CD4-positive, alpha-beta T cell (primary cell): Measurements from ENCODE around the gene NFRKB. TPM values are rescaled to one million over a fixed set of nuclear protein-coding genes. Genes with fewer than 3 reads are reported as not detected.

Experiments used
- ATAC-seq: fragments of 200-7000 bp; cut with Tn5 transposase; one replicate; pipeline ENCODE4 v1.10.0; 2022; ENCODE audit warnings: mild to moderate bottlenecking; ENCODE audit not compliant: poor library complexity
- CTCF ChIA-PET: fragments of 350-600 bp; sonication (Branson Sonifier 250); formaldehyde crosslinking; loops from one replicate; lab custom pipeline; 2021; ENCODE audit warnings: antibody characterized with exemption, inconsistent platforms; lab: Charles Lee
- POLR2A ChIA-PET: fragments of 350-600 bp; sonication (Branson Sonifier 250); formaldehyde crosslinking; loops from one replicate; lab custom pipeline; 2021; ENCODE audit warnings: antibody characterized with exemption, inconsistent platforms; lab: Charles Lee
- DNase-seq, 14 experiments: peaks; one replicate each; pipeline ENCODE4 v3.0.0-alpha.2; 2013 to 2020; ENCODE audit warnings: mixed read lengths in 2 of 14
- H3K27ac ChIP-seq, 2 donors: one replicate each; pipeline versions ENCODE4 v1.5.1 to v1.7.0; 2013; ENCODE audit warnings: low read length in 2 of 2, low read depth in 1 of 2, mild to moderate bottlenecking in 1 of 2
- H3K27me3 ChIP-seq, 2 experiments: 1 replicate in 1 of 2; 2 replicates in 1 of 2; pipeline versions ENCODE4 v1.6.1 to v1.7.0; 2013; ENCODE audit warnings: low read length in 2 of 2, control low read depth in 1 of 2, mild to moderate bottlenecking in 1 of 2, moderate library complexity in 1 of 2; ENCODE audit not compliant: insufficient read depth in 2 of 2, control insufficient read depth in 1 of 2
- H3K36me3 ChIP-seq: one replicate; pipeline ENCODE4 v1.6.1; 2013; ENCODE audit warnings: low read length, control low read depth; ENCODE audit not compliant: insufficient read depth
- H3K4me1 ChIP-seq: one replicate; pipeline ENCODE4 v1.6.1; 2013; ENCODE audit warnings: low read length, control low read depth; ENCODE audit not compliant: insufficient read depth
- H3K4me3 ChIP-seq: one replicate; pipeline ENCODE4 v1.5.1; 2013; ENCODE audit warnings: mild to moderate bottlenecking, low read length, moderate library complexity
- H3K9me3 ChIP-seq, 2 experiments: 1 replicate in 1 of 2; 2 replicates in 1 of 2; pipeline versions ENCODE4 v1.6.1 to v1.7.0; 2013; ENCODE audit warnings: low read length in 2 of 2, mild to moderate bottlenecking in 2 of 2, control low read depth in 1 of 2, moderate library complexity in 1 of 2; ENCODE audit not compliant: control insufficient read depth in 1 of 2, insufficient read depth in 1 of 2
- H3K27ac Mint-ChIP-seq: one replicate; pipeline ENCODE4 v1.8.0; 2020; ENCODE audit warnings: mixed read lengths
- H3K27me3 Mint-ChIP-seq: one replicate; pipeline ENCODE4 v1.8.0; 2021; ENCODE audit warnings: mixed read lengths
- H3K36me3 Mint-ChIP-seq: one replicate; pipeline ENCODE4 v1.8.0; 2021; ENCODE audit warnings: low read depth, mixed read lengths
- H3K4me1 Mint-ChIP-seq: one replicate; pipeline ENCODE4 v1.8.0; 2021; ENCODE audit warnings: low read depth, mixed read lengths
- H3K4me3 Mint-ChIP-seq: one replicate; pipeline ENCODE4 v1.8.0; 2020; ENCODE audit warnings: mild to moderate bottlenecking, mixed read lengths
- H3K9me3 Mint-ChIP-seq: one replicate; pipeline ENCODE4 v1.8.0; 2020; ENCODE audit warnings: mixed read lengths
- intact Hi-C, 2 experiments: fragments of 100-400 bp; cut with DNase I in 1 of 2; cut with micrococcal nuclease in 1 of 2; formaldehyde crosslinking; loops; one replicate each; pipeline versions ENCODE4 v1.15.1 to v1.9.0; 2023 to 2025; cut with DNase I, micrococcal nuclease
- total RNA-seq, 174 experiments: library from RNA in 2 of 174; stranded (reverse) in 2 of 174; gene quantifications; one replicate each; pipeline ENCODE4 v1.2.3 and lab custom pipeline; 2021 to 2026
- TF ChIP-seq, protein P1 (sequence below): fragments of 200-600 bp; IDR thresholded peaks from one replicate; pipeline ENCODE4 v1.8.0; 2022; ENCODE audit warnings: antibody characterized with exemption, mild to moderate bottlenecking

Gene NFRKB
- total RNA-seq, 2 experiments from 2014 or later, result 61.7 to 64.5 TPM

DNA sequence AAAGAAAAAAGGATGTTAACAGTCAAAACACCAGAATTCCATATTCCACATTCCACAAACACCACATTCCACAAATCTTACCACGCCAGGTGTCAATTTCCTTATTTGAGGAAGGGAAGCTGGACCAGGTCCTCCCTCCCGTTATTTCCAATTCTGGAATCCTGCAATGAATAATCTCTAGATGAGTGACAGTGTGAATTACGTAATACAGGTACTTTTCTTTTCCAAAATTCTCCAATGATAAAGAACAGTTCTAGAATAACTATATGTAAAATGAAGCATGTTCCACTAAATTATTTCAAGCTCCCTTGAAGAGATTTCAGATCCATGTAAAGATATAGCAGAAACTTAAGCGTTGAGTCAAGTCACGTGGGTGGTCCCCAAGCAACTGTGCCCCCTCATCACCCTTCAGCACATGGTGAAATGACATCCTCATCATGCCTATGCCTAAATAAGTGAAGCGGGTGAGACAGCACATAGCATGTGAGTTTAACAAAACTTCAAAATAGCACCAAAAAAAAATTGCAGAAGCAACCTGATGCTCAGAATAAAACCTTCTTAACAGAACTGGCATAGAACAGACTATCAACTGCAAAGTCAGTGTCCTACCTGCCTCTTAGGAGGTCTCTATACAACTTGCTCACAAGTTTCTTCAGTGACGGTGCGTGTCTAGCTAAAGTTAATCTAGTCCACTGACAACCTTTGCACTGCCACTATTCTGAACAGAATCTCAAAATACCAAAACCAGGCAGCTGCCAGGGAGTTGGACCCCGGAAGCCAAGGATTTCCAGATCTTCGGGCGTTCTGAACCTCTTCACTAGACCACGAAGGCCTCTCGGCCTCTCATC is 876 bp downstream of the NFRKB start:
- TF ChIP-seq, protein P1, sequence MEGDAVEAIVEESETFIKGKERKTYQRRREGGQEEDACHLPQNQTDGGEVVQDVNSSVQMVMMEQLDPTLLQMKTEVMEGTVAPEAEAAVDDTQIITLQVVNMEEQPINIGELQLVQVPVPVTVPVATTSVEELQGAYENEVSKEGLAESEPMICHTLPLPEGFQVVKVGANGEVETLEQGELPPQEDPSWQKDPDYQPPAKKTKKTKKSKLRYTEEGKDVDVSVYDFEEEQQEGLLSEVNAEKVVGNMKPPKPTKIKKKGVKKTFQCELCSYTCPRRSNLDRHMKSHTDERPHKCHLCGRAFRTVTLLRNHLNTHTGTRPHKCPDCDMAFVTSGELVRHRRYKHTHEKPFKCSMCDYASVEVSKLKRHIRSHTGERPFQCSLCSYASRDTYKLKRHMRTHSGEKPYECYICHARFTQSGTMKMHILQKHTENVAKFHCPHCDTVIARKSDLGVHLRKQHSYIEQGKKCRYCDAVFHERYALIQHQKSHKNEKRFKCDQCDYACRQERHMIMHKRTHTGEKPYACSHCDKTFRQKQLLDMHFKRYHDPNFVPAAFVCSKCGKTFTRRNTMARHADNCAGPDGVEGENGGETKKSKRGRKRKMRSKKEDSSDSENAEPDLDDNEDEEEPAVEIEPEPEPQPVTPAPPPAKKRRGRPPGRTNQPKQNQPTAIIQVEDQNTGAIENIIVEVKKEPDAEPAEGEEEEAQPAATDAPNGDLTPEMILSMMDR, result no peak
- Mint-ChIP-seq H3K4me1 (peaks cover 63% of the 10 kb centered on the region), H3K36me3 (peaks cover 62% of the 10 kb centered on the region), H3K27ac (peak overlapping the region; percentile 92), H3K9me3 (no peaks in the 10 kb centered on the region), H3K27me3 (no peaks in the 10 kb centered on the region), H3K4me3 (peak overlapping the region; percentile 92)
- peaks cover 23% of the 10 kb centered on the region for H3K4me1 ChIP-seq
- ChIA-PET CTCF (interaction anchor here (2.2 kb wide), 1 partner anchor 13 kb away, joined by 5 read pairs; no protein-coding TSS in a partner anchor), POLR2A (interaction anchor here (0.6 to 2.5 kb wide), 13 partner anchors 10 to 239 kb away, joined by 3 to 27 read pairs (median 5); partner anchors contain the start of gene PRDM10)
- intact Hi-C loops, result loop anchor here (1.0 to 10.0 kb wide), 11 partner anchors 14 to 1020 kb away; partner anchors contain the start of genes APLP2 (in 1 of the 2), SNX19 (in 1 of the 2), TMEM45B (in 1 of the 2) and ZBTB44 (in 1 of the 2)
- H3K27me3 ChIP-seq, result no peaks in the 10 kb centered on the region
- H3K27ac ChIP-seq, result peak overlapping the region; percentile 9 to 74
- H3K9me3 ChIP-seq, result no peaks in the 10 kb centered on the region
- ATAC-seq (peak; percentile 4), DNase-seq (peak in 2 of 14 experiments; percentile 17 to 32)
- peak overlapping the region; percentile 91 for H3K4me3 ChIP-seq
- peaks cover 34% of the 10 kb centered on the region for H3K36me3 ChIP-seq

DNA sequence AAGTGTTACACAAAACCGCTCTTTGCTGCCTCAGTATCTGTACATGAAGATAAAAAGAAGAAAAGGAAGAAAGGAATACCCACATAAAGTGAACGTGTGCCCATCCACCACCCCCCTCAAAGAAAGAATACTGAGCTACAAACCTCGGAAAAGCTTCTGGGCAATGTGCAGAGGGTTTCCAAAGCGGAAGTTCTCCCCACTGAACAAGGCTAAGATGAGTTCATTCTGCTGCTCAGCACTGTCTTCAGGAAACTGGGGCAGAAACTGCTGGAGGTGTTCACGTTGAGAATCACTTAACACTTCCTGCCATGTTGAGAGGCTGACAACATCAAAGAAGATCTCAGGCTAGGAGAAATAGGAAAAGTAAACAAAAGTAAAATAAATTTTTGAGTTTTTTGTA is 6.9 kb downstream of the NFRKB start:
- H3K4me1 Mint-ChIP-seq, result peaks cover 57% of the 10 kb centered on the region
- peak; percentile 94 for ATAC-seq
- H3K36me3 Mint-ChIP-seq, result peaks cover 93% of the 10 kb centered on the region
- no peaks in the 10 kb centered on the region for H3K9me3 ChIP-seq
- H3K4me3 ChIP-seq, result no peak overlapping the region
- H3K27ac Mint-ChIP-seq, result peak overlapping the region; percentile 74
- peaks cover 15% of the 10 kb centered on the region for H3K4me1 ChIP-seq
- peak in 7 of 14 experiments; percentile 4 to 62 (median 47) for DNase-seq
- no peaks in the 10 kb centered on the region for H3K27me3 ChIP-seq
- H3K27me3 Mint-ChIP-seq, result no peaks in the 10 kb centered on the region
- peaks cover 83% of the 10 kb centered on the region for H3K36me3 ChIP-seq
- CTCF ChIA-PET, result no interaction called here
- peak overlapping the region; percentile 26 for H3K4me3 Mint-ChIP-seq
- peak overlapping the region in 1 of 2 donors; percentile 13 for H3K27ac ChIP-seq
- POLR2A ChIA-PET, result interaction anchor here (1.2 to 1.6 kb wide), 4 partner anchors 35 to 244 kb away, joined by 3 to 6 read pairs (median 4); partner anchors contain the start of gene PRDM10
- TF ChIP-seq, protein P1, result no peak
- no peaks in the 10 kb centered on the region for H3K9me3 Mint-ChIP-seq
- intact Hi-C loops, result no loop called here

DNA sequence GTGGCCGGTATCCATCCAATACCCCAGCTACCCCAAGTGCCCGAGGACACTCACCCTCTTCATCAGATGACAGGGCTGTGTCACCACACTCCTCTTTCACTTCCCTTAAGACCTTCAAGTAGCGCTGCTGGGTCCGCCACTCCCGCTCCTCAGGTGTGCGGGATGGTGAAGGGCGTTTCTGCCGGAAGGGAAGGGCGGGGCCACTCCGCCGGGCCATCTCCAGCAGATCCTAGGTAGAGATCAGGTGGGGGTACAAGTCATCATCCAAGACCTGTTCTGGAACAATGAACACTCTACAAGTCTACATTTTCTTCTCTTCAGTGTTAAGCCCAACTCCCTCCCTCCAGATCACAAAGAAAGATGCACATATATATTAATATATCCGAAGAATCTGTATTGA is 10.0 kb downstream of the NFRKB start:
- Mint-ChIP-seq H3K9me3 (no peaks in the 10 kb centered on the region), H3K27me3 (no peaks in the 10 kb centered on the region), H3K4me3 (no peak overlapping the region), H3K27ac (no peak overlapping the region), H3K4me1 (peaks cover 35% of the 10 kb centered on the region), H3K36me3 (peaks cover 96% of the 10 kb centered on the region)
- POLR2A ChIA-PET, result interaction anchor here (0.5 kb wide), 1 partner anchor 248 kb away, joined by 3 read pairs; no protein-coding TSS in a partner anchor
- DNase-seq, result no peak
- Histone ChIP-seq H3K36me3 (peaks cover 87% of the 10 kb centered on the region), H3K4me3 (no peak overlapping the region), H3K9me3 (no peaks in the 10 kb centered on the region), H3K4me1 (peaks cover 15% of the 10 kb centered on the region), H3K27ac (no peak overlapping the region), H3K27me3 (no peaks in the 10 kb centered on the region)
- intact Hi-C loops, result no loop called here
- CTCF ChIA-PET, result no interaction called here
- ATAC-seq, result no peak
- TF ChIP-seq, protein P1, result no peak
